Pancreas (tissue), 10 donors: ENCODE results near the gene SLC25A25. TPM values are rescaled to one million over a fixed set of nuclear protein-coding genes. Genes with fewer than 3 reads are reported as not detected.

Experiments
- ATAC-seq, 4 donors: fragments of 200-7000 bp; cut with Tn5 transposase; one replicate each; pipeline versions ENCODE4 v1.8.0 to v1.9.1; 2020; ENCODE audit warnings: mild to moderate bottlenecking in 4 of 4, moderate library complexity in 4 of 4
- DNase-seq, 6 donors: peaks; one replicate each; pipeline ENCODE4 v3.0.0-alpha.2; 2020
- FAIRE-seq: peaks from 2 replicates; lab custom pipeline; 2012; peaks lifted over from hg19 to GRCh38; lab: Jason Lieb, UNC
- H3K27ac ChIP-seq, 4 donors: fragments of 200-600 bp; sonication (generic); 1 replicate in 3 of 4; 2 replicates in 1 of 4; pipeline versions ENCODE4 v1.5.0 to v1.8.0; 2020
- H3K27me3 ChIP-seq, 4 donors: fragments of 200-600 bp; one replicate each; pipeline ENCODE4 v1.8.0; 2021
- H3K36me3 ChIP-seq, 3 donors: fragments of 200-600 bp; sonication (generic) in 1 of 3; one replicate each; pipeline versions ENCODE4 v1.5.0 to v1.8.0; 2020 to 2021
- H3K4me1 ChIP-seq, 3 donors: fragments of 200-600 bp; one replicate each; pipeline ENCODE4 v1.8.0; 2021
- H3K4me3 ChIP-seq, 4 donors: fragments of 200-600 bp; sonication (generic) in 2 of 4; one replicate each; pipeline versions ENCODE4 v1.5.0 to v1.8.0; 2020 to 2021
- H3K9me3 ChIP-seq, 4 donors: fragments of 200-600 bp; one replicate each; pipeline ENCODE4 v1.8.0; 2021
- CTCF ChIP-seq, 4 donors: fragments of 200-600 bp; sonication (generic) in 3 of 4; IDR thresholded peaks; one replicate each; pipeline versions ENCODE4 v1.5.0 to v1.8.0; 2021; ENCODE audit warnings: antibody characterized with exemption in 4 of 4
- WGBS, 2 donors: extraction: QIAGEN DNeasy Blood & Tissue Kit; methylation state at CpG; one replicate each; pipeline ENCODE4 v1.1.7; 2013; 5-methylcytosine and 5-hydroxymethylcytosine counted together
- intact Hi-C, 3 donors: fragments of 100-400 bp; cut with DNase I; formaldehyde crosslinking; loops; one replicate each; pipeline versions ENCODE4 v1.11.1 to v1.14.2; 2022
- polyA plus RNA-seq, 2 donors: library from polyadenylated mRNA; stranded (reverse); fragments of 200-250 nt; gene quantifications; one replicate each; pipeline ENCODE4 v1.2.3, GENCODE V29; 2013
- total RNA-seq, 6 donors: library from RNA; stranded (reverse); fragmentation: NEBNext Ultra II Directional in 4 of 6; extraction: Animal tissue kit (Norgen Biotek cat#: 25700) in 4 of 6; gene quantifications; one replicate each; pipeline versions ENCODE4 v1.2.1 to v1.2.4, GENCODE V29; 2021 to 2023
- donor health status: healthy with polysubstance abuse.
- donor health status: DM: no; HTN: no; CAD: no; lungs with moderate emphysema.
- donor health status: DM: no; HTN: no; CAD: no.
- donor health status: control.
- donor health status: control.
- donor health status: Bipolar disorder and iron deficiency.
- donor health status: DM: yes; HTN: yes; CAD: no.
- donor health status: DM: no; HTN: no; CAD: no.
- donor health status: DM: no; HTN: no; CAD: no.
- donor health status: DM: yes; HTN: yes; CAD: no.

SLC25A25 gene
- total and polyA plus RNA-seq, 8 donors = 6.8 to 134 (median 43.1) TPM

- Histone ChIP-seq H3K4me3 (peak overlapping the region in 2 of 4 donors; percentile 5 to 6), H3K36me3 (no peaks in the 10 kb centered on the region), H3K4me1 (peaks cover 3 to 24% (median 15%) of the 10 kb centered on the region in 3 donors), H3K9me3 (no peaks in the 10 kb centered on the region), H3K27me3 (no peaks in the 10 kb centered on the region), H3K27ac (peak overlapping the region; percentile 80 to 92 (median 86))
- FAIRE-seq (no peak), ATAC-seq (peak; percentile 77 to 88 (median 84)), DNase-seq (peak; percentile 84 to 95 (median 91))
- intact Hi-C loops = loop anchor here in 2 of 3 donors (5.0 kb wide), 1 partner anchor 173 kb away; no protein-coding TSS in a partner anchor
- 39 to 41% methylated on average over 26 of the region's 26 CpGs for WGBS, 2 donors
- no peak for TF ChIP-seq CTCF (IDR thresholded peaks at IDR 0.05)
These were observed 47.4 kb downstream of the SLC25A25 start for GRCh38 chr9:128115187-128116103.

GRCh38 chr9:128116104-128117083 is 48.4 kb downstream of the SLC25A25 start:
- Histone ChIP-seq H3K27ac (peak overlapping the region in 2 of 4 donors; percentile 92), H3K9me3 (no peaks in the 10 kb centered on the region), H3K27me3 (no peaks in the 10 kb centered on the region), H3K36me3 (no peaks in the 10 kb centered on the region), H3K4me1 (peaks cover 3 to 24% (median 15%) of the 10 kb centered on the region in 3 donors), H3K4me3 (no peak overlapping the region)
- intact Hi-C loops = loop anchor here in 2 of 3 donors (5.0 kb wide), 1 partner anchor 174 kb away; no protein-coding TSS in a partner anchor
- no peak for ATAC-seq
- 84 to 86% methylated on average over 16 of the region's 16 CpGs for WGBS, 2 donors
- peak in 4 of 6 donors; percentile 19 to 62 (median 30) for DNase-seq
- no peak for FAIRE-seq
- TF ChIP-seq CTCF (IDR thresholded peaks at IDR 0.05) = no peak

GRCh38 chr9:128117613-128118471 is 49.8 kb downstream of the SLC25A25 start:
- DNase-seq (peak; percentile 88 to 100 (median 96)), ATAC-seq (peak; percentile 46 to 74 (median 68)), FAIRE-seq (no peak)
- Histone ChIP-seq H3K27me3 (no peaks in the 10 kb centered on the region), H3K36me3 (peaks cover 0 to 13% (median 6%) of the 10 kb centered on the region in 3 donors), H3K4me1 (peaks cover 3 to 24% (median 15%) of the 10 kb centered on the region in 3 donors), H3K4me3 (no peak overlapping the region), H3K27ac (no peak overlapping the region), H3K9me3 (no peaks in the 10 kb centered on the region)
- WGBS, 2 donors = 17 to 20% methylated on average over 27 of the region's 27 CpGs
- TF ChIP-seq CTCF (IDR thresholded peaks at IDR 0.05) = peak; percentile 100
- intact Hi-C loops = loop anchor here in 2 of 3 donors (5.0 kb wide), 1 partner anchor 176 kb away; no protein-coding TSS in a partner anchor

GRCh38 chr9:128118472-128118857 is 50.4 kb downstream of the SLC25A25 start:
- H3K4me3 ChIP-seq = no peak overlapping the region
- peaks cover 0 to 19% (median 12%) of the 10 kb centered on the region in 3 donors for H3K36me3 ChIP-seq
- peaks cover 3 to 24% (median 15%) of the 10 kb centered on the region in 3 donors for H3K4me1 ChIP-seq
- no peaks in the 10 kb centered on the region for H3K27me3 ChIP-seq
- no peak overlapping the region for H3K27ac ChIP-seq
- DNase-seq (peak in 2 of 6 donors; percentile 8 to 16), FAIRE-seq (no peak), ATAC-seq (no peak)
- intact Hi-C loops = loop anchor here in 2 of 3 donors (5.0 kb wide), 1 partner anchor 176 kb away; no protein-coding TSS in a partner anchor
- H3K9me3 ChIP-seq = no peaks in the 10 kb centered on the region
- 36 to 48% methylated on average over 3 of the region's 3 CpGs for WGBS, 2 donors
- no peak for TF ChIP-seq CTCF (IDR thresholded peaks at IDR 0.05)
